ENCODE measurements around the gene RNF214. TPM values are rescaled to one million over a fixed set of nuclear protein-coding genes. Genes with fewer than 3 reads are reported as not detected.

RNF214 gene
- total RNA-seq, 1 donor from 2014 or later = 8.6 TPM

- DNase-seq (ENCODE audit: low read depth, low spot score) = no peak
Observed at GRCh38 chr11:117279711-117280376, 47.4 kb downstream of the RNF214 start.

- peak; percentile 84 for DNase-seq (ENCODE audit: low read depth, low spot score)
Observed at GRCh38 chr11:117281159-117281558, 48.7 kb downstream of the RNF214 start.

GRCh38 chr11:117281869-117282268 is 49.4 kb downstream of the RNF214 start:
- no peak for DNase-seq (ENCODE audit: low read depth, low spot score)

GRCh38 chr11:117282956-117283355 is 50.5 kb downstream of the RNF214 start:
- DNase-seq (ENCODE audit: low read depth, low spot score) = no peak

- DNase-seq (ENCODE audit: low read depth, low spot score) = no peak
Observed at GRCh38 chr11:117284053-117284452, 51.6 kb downstream of the RNF214 start.

- no peak for DNase-seq (ENCODE audit: low read depth, low spot score)
Observed at GRCh38 chr11:117286588-117286987, 54.1 kb downstream of the RNF214 start.

- no peak for DNase-seq (ENCODE audit: low read depth, low spot score)
Observed at GRCh38 chr11:117287668-117288067, 55.2 kb downstream of the RNF214 start.

- no peak for DNase-seq (ENCODE audit: low read depth, low spot score)
Observed at GRCh38 chr11:117289795-117290194, 57.3 kb downstream of the RNF214 start.

GRCh38 chr11:117290809-117291396 is 58.4 kb downstream of the RNF214 start, which contains the start of gene BACE1-AS:
BACE1-AS (plus strand) TSS chr11:117291346.
- no peak for DNase-seq (ENCODE audit: low read depth, low spot score)

- no peak for DNase-seq (ENCODE audit: low read depth, low spot score)
Observed at GRCh38 chr11:117292616-117293015, 60.1 kb downstream of the RNF214 start.

- DNase-seq (ENCODE audit: low read depth, low spot score) = no peak
Observed at GRCh38 chr11:117295438-117296137, 63.1 kb downstream of the RNF214 start.

GRCh38 chr11:117296881-117297280 is 64.4 kb downstream of the RNF214 start:
- DNase-seq (ENCODE audit: low read depth, low spot score) = no peak

GRCh38 chr11:117298195-117298594 is 65.7 kb downstream of the RNF214 start:
- no peak for DNase-seq (ENCODE audit: low read depth, low spot score)

- no peak for DNase-seq (ENCODE audit: low read depth, low spot score)
Observed at GRCh38 chr11:117299351-117300282, 67.1 kb downstream of the RNF214 start.

- DNase-seq (ENCODE audit: low read depth, low spot score) = no peak
Observed at GRCh38 chr11:117300283-117300663, 67.8 kb downstream of the RNF214 start.

GRCh38 chr11:117300773-117301172 is 68.3 kb downstream of the RNF214 start:
- no peak for DNase-seq (ENCODE audit: low read depth, low spot score)

- no peak for DNase-seq (ENCODE audit: low read depth, low spot score)
Observed at GRCh38 chr11:117302228-117302627, 69.8 kb downstream of the RNF214 start.

GRCh38 chr11:117303101-117303500 is 70.6 kb downstream of the RNF214 start:
- DNase-seq (ENCODE audit: low read depth, low spot score) = no peak

- no peak for DNase-seq (ENCODE audit: low read depth, low spot score)
Observed at GRCh38 chr11:117303646-117304315, 71.3 kb downstream of the RNF214 start.

- no peak for DNase-seq (ENCODE audit: low read depth, low spot score)
Observed at GRCh38 chr11:117305145-117305544, 72.7 kb downstream of the RNF214 start.

- DNase-seq (ENCODE audit: low read depth, low spot score) = no peak
Observed at GRCh38 chr11:117309310-117309709, 76.8 kb downstream of the RNF214 start.

All from pulmonary artery endothelial cell (primary cell).